ENCODE results near the gene TXNDC16. TPM values are rescaled to one million over a fixed set of nuclear protein-coding genes. Genes with fewer than 3 reads are reported as not detected.

The TXNDC16 gene
- polyA plus RNA-seq, 3 donors: 2.6 to 4.1 (median 3.8) TPM

- 98% methylated on average over 8 of the region's 10 CpGs for WGBS (ENCODE audit: insufficient coverage)
- peaks cover 0 to 2% (median 0%) of the 10 kb centered on the region in 3 donors for H3K27me3 Mint-ChIP-seq (ENCODE audit: low read depth in 3 of 3)
- DNase-seq: no peak
These were observed 44.0 kb upstream of the TXNDC16 start for GRCh38 chr14:52596320-52596719.

DNA sequence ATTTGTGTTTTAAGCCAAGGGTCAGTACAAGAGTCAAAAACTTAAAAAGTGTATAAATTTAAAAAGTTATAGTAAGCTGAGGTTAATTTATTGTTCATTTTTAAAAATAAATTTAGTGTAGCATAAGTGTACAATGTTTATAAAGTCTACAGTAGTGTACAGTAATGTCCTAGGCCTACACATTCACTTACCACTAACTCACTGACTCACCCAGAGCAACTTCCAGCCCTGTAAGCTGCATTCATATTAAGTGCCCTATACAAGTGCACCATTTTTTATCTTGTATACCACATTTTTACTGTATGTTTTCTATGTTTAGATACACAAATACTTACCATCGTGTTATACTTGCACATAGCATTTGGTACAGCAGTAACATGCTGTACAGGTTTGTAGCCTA is 38.0 kb upstream of the TXNDC16 start:
- no peaks in the 10 kb centered on the region for H3K4me1 Mint-ChIP-seq

More at GRCh38 chr14:52596320-52596719, 44.0 kb upstream of the TXNDC16 start:
- Histone ChIP-seq H3K27me3 (ENCODE audit: control insufficient read depth in 2 of 2, insufficient read depth in 2 of 2, low read length in 2 of 2) (no peaks in the 10 kb centered on the region), H4K20me1 (ENCODE audit: insufficient read depth, low read length) (no peaks in the 10 kb centered on the region), H3K27ac (ENCODE audit: low read depth in 1 of 2, low read length in 2 of 2) (no peak overlapping the region), H3K4me2 (replicated peaks; ENCODE audit: extremely low read depth, low read length, poor library complexity, severe bottlenecking) (no peak overlapping the region), H3K9me3 (replicated peaks in 1 of 2; ENCODE audit: control insufficient read depth in 1 of 2, insufficient read depth in 1 of 2, low read length in 2 of 2) (no peaks in the 10 kb centered on the region), H3K4me1 (ENCODE audit: control insufficient read depth in 1 of 2, insufficient read depth in 2 of 2, low read length in 2 of 2) (no peaks in the 10 kb centered on the region), H3K9ac (ENCODE audit: insufficient read depth, low read length, poor library complexity, severe bottlenecking) (no peak overlapping the region), H2AFZ (ENCODE audit: insufficient read depth, low read depth, low read length, poor library complexity, severe bottlenecking) (no peak overlapping the region), H3K79me2 (ENCODE audit: insufficient read depth, low read length) (no peaks in the 10 kb centered on the region), H3K4me3 (replicated peaks in 1 of 3; ENCODE audit: low read depth in 2 of 3, low read length in 3 of 3) (no peak overlapping the region), H3K36me3 (replicated peaks in 1 of 2; ENCODE audit: control insufficient read depth in 1 of 2, insufficient read depth in 2 of 2, low read length in 2 of 2) (no peaks in the 10 kb centered on the region)
- no peak for TF ChIP-seq CTCF (IDR thresholded peaks at IDR 0.05)
- H3K27ac Mint-ChIP-seq: no peak overlapping the region
- intact Hi-C loops (cut with micrococcal nuclease): no loop called here
- H3K9me3 Mint-ChIP-seq: peaks cover 5 to 23% (median 13%) of the 10 kb centered on the region in 7 donors
- H3K36me3 Mint-ChIP-seq: no peaks in the 10 kb centered on the region
- no peaks in the 10 kb centered on the region for H3K4me1 Mint-ChIP-seq
- no peak overlapping the region for H3K4me3 Mint-ChIP-seq

More for the DNA sequence above, 38.0 kb upstream of the TXNDC16 start:
- Mint-ChIP-seq H3K27ac (no peak overlapping the region), H3K27me3 (ENCODE audit: low read depth in 3 of 3) (peaks cover 0 to 7% (median 0%) of the 10 kb centered on the region in 3 donors), H3K36me3 (no peaks in the 10 kb centered on the region), H3K9me3 (peaks cover 2 to 13% (median 8%) of the 10 kb centered on the region in 7 donors), H3K4me3 (no peak overlapping the region)
- no peak overlapping the region for H3K9ac ChIP-seq (ENCODE audit: insufficient read depth, low read length, poor library complexity, severe bottlenecking)
- no peak overlapping the region for H3K27ac ChIP-seq (ENCODE audit: low read depth in 1 of 2, low read length in 2 of 2)
- H2AFZ ChIP-seq (ENCODE audit: insufficient read depth, low read depth, low read length, poor library complexity, severe bottlenecking): no peak overlapping the region
- no peak overlapping the region for H3K4me3 ChIP-seq (replicated peaks in 1 of 3; ENCODE audit: low read depth in 2 of 3, low read length in 3 of 3)
- TF ChIP-seq CTCF (IDR thresholded peaks at IDR 0.05): no peak
- intact Hi-C loops (cut with micrococcal nuclease): no loop called here
- no peaks in the 10 kb centered on the region for H3K4me1 ChIP-seq (ENCODE audit: control insufficient read depth in 1 of 2, insufficient read depth in 2 of 2, low read length in 2 of 2)
- DNase-seq: no peak
- no peaks in the 10 kb centered on the region for H3K79me2 ChIP-seq (ENCODE audit: insufficient read depth, low read length)
- H3K27me3 ChIP-seq (ENCODE audit: control insufficient read depth in 2 of 2, insufficient read depth in 2 of 2, low read length in 2 of 2): no peaks in the 10 kb centered on the region
- no peak overlapping the region for H3K4me2 ChIP-seq (replicated peaks; ENCODE audit: extremely low read depth, low read length, poor library complexity, severe bottlenecking)
- H4K20me1 ChIP-seq (ENCODE audit: insufficient read depth, low read length): no peaks in the 10 kb centered on the region
- no peaks in the 10 kb centered on the region for H3K36me3 ChIP-seq (replicated peaks in 1 of 2; ENCODE audit: control insufficient read depth in 1 of 2, insufficient read depth in 2 of 2, low read length in 2 of 2)
- no peaks in the 10 kb centered on the region for H3K9me3 ChIP-seq (replicated peaks in 1 of 2; ENCODE audit: control insufficient read depth in 1 of 2, insufficient read depth in 1 of 2, low read length in 2 of 2)
- no CpG with 5 or more reads among the region's 1 CpG for WGBS (ENCODE audit: insufficient coverage)
